DMS153 treated with DMSO at 0.1 percent for 48 hours (cell line): Measurements from ENCODE around the gene ARHGAP26.

Experiments used
- DNase-seq: peaks from one replicate; lab custom pipeline; 2025; ENCODE audit not compliant: unreplicated experiment; lab: John Stamatoyannopoulos, UW

ARHGAP26 gene

DNA sequence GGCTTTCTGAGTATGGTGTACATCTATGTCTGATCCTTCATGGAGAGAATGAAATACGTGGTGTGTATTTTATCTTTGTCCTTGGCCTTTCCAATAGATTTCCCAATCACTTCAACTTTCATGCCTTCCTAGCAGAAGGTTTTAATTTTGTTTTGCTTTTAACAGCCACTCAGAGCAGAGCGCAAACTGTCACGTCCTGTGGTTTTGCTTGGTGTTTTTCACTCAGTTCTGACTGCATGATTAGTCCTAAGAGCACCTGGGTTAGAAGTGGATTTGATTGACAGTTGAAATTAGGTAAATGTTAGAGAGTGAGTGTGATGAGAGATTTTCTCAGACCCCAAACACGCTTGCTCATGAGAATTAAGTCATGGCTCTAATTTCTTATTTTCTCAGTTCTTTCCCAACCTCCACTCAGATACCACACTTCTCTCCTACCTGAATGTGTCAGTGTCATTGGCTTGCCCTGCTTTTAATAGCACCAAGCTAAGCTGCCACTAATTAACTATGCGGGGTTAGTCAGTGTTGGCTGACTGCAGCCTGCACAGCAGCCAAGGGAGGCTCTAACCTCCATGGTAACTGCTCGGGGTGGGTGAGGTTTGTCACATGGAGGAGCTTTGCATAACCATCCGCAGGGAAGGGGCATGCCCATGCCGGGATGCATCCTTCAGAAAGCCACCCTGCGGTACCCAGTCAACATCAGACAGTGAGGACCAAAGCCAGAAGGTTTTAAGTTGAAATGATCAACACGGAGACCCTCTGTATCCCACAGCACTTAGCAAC, 459.9 kb downstream of the ARHGAP26 start:
- no peak for DNase-seq

DNA sequence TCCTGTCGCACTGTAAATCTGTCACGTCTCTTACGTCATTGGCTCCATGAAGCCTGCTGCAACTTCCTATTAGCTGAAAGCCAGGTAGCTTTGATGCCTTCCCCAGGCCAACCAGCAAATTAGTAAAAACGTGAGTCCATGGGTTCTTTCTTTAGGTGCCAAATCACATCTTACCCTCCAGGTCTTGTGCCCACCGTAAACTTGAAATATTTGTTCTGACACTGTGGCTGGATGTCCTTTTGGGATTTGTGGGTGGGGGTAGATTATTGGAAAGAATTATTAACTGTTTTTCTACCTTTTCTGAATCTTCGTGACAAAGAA, 460.5 kb downstream of the ARHGAP26 start:
- no peak for DNase-seq

DNA sequence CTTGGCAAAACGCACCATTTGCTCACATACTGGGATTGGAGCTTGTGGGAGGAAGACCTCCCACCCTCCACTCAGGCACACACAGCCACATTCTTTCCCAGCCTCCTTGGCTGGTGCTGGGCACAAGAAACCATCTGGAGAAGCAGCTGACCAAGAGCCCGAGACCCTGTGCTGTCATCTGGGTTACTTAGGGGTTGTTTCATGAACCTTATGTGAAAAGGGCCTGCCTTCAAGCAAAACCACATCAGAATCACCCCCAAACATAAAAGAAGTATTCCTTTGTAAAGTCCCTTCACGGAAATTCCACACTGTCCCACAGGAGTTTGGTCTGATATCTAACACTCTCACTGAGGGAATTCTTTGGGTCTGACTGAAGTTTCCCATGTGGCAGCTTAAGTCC, 461.2 kb downstream of the ARHGAP26 start:
- no peak for DNase-seq

DNA sequence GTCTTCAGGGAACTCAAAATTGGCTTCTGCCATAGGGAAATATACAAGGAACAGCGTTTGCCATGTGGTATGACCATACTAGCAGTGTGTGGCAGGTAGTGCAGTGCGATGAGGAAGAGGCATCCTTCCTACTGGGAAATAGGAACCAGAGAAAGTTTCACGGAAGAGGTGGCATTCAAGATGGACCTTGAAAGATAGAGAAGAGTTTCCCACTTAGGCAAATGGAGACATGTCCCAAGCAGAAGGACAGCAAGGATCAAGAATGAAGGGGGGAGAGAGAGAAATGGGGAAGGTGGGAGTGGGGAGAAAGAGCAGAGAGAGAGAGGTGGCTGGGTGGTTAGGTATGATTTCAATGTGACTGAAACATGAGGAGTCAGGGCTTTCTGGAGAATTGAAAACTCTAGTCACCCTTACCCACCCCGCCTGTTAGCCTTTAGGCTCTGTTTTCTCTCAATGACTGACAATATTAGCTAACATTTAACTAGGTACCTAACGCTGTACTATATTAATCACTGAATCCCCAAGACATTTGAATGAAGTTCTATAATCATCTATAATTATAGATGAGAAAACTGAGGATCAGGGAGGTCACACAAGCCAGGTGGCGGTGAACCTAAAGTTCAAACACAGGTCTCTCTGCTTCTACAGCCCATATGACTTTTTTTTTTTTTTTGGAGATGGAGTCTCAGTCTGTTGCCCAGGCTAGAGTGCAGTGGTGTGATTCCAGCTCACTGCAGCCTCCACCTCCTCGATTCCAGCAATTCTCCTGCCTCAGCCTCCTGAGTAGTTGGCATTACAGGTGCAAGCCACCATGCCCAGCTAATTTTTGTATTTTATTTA, 462.0 kb downstream of the ARHGAP26 start:
- no peak for DNase-seq

DNA sequence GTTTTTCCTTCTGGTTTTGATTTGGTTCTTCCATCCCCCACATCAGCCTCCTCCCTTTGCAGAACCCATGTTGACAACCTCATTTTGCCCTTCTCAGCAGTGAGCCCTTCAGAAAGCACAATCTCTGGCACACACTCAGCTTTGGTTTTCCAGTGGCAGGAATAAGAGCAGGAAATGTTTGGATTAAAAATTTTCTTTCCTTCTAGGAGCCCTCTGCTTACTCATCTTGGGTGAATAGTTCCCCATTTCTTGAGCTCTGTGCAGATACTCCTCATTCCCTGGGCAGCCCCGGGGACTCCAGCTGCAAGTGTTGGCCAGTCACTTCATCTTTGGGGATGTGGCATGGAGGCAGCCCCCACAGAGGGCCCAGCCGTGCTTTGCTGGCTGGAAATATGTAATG, 462.9 kb downstream of the ARHGAP26 start:
- no peak for DNase-seq

DNA sequence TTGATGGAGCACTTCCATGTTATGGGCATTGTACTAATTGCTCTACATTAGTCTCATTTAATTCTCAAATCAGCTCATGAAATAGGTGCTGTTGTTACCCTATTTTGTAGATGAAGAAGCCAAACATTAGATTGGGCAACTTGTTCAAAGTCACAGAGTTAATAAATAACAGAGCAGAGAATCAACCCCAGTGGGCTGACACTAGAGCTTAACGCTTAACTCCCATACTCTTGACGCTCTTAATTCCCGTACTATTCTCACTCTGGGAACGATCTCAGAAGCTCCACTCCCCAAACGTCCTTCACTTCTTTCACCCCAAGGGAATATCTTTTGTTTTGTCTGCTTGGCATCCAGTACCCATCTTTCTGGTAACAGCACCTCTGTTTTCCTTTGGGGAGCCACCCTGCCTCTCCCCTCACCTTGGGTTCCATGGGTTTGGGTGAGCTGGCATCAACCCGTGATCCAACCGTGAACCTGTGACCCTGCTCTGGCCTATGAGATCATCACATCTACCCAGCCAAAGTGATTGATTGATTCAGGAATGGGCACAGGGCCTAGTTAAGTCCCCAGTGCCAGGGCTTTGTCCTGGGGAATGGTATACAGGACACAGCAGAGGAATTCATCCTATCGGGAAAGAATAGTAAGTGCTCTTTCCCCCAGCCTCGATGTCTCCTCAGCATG, 464.1 kb downstream of the ARHGAP26 start:
- DNase-seq = no peak

DNA sequence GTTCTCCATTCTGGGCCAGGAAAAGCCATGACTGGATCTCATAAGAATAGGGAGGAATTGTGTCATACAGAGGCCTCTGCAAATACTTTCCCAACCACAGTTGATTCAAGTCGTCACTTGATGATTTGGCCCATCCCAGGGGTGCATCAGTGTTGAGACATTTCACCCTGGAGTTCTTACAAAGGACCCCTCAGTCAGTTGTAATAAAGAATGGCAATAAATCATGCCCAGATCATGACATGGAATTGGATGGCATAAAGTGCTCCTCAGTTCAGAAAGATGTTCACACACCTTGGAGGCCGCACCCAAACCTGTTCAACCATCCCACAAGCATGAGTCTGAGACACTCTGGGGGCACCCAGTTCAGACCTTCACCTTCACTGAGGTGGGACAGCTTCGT, 465.2 kb downstream of the ARHGAP26 start:
- DNase-seq = no peak

DNA sequence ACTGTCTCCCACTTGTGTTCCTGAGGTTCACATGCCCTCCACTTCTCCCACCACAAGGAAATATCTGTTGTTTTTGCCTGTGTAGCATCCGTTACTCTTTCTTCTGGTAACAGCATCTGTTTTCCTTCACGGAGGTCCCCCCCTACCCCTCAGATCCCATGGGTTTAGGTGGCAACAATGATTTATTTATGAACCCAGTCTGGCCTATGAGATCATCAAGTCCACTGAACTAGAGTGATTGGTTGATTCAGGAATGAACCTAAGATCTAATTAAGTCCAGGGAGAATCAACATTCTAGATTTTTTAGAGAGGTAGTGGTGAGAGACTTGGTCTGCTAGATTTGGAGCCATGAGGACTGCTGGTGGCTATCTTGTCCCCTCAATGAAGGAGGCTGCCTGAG, 466.5 kb downstream of the ARHGAP26 start:
- no peak for DNase-seq

DNA sequence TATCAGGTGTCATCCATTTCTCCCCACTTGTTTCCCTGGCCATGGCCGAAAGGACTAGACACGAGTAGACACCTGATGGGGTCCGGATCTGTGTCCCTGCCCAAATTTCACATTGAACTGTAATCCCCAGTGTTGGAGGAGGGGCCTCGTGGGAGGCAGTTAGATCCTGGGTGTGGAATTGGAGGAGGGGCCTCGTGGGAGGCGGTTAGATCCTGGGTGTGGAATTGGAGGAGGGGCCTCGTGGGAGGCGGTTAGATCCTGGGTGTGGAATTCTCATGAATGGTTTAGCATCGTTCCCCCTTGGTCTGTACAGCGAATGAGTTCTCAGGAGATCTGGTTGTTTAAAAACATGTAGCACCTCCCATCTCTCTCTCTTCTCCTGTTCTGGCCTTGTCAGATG, 467.5 kb downstream of the ARHGAP26 start:
- no peak for DNase-seq

DNA sequence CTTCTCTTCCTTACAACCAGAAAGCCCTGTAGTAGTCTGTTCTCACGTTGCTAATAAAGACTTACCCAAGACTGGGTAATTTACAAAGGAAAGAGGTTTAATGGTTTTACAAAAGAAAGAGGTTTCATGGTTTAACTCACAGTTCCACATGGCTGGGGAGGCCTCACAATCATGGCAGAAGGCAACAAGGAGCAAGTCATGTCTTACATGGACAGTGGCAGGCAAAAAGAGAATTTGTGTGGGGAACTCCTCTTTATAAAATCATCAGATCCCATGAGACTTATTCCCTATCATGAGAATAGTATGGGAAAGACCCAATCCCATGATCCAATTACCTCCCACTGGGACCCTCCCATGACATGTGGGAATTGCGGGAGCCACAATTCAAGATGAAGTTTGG, 468.4 kb downstream of the ARHGAP26 start:
- no peak for DNase-seq

DNA sequence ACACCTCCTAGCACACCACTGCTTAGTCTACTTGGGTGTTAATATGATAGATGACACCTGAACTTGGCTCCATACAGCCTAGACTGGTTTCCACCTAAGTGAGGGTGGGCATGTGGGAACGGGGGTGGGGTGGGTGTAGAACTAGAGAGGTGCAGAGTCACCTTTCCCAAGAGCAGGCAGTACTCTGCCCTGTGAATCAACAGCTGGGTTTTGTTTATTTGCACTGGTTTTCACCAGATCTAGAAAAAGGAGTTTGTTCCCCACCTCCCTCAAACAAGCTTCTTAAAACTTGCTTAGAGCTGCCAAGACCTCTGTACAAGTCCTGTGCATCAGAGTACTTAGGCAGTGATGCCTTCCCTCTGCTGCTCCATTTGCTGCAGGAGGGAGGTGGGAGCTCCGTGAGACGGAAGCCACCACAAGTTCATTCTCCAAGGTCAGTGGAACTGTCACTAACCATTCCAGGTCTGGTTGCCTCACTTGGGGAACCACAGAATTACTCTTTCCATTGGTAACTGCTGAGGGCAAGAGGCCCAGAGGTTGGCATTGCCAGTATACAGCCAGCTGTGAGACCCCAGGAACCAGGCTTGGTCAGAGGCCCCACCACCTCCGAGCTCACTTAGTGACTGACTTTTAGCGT, 469.8 kb downstream of the ARHGAP26 start:
- DNase-seq = no peak

DNA sequence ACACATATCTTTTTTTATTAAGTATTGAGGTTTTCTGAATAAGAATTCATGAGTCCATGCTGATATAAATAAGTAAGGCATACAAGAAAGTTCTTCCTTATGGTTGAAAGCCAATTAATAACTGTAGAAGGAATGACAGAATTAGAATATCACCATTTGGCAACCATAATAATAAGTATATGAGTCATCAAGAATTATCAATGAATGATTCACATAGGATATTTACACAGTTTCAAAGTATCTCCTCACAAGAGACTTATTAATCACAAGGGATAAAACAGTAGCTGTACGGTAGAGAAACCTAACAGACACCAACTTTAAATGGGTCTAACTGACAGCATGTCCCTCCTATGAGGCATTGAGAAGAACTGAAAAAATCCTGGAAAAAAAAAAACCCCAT, 471.7 kb downstream of the ARHGAP26 start:
- DNase-seq = no peak

DNA sequence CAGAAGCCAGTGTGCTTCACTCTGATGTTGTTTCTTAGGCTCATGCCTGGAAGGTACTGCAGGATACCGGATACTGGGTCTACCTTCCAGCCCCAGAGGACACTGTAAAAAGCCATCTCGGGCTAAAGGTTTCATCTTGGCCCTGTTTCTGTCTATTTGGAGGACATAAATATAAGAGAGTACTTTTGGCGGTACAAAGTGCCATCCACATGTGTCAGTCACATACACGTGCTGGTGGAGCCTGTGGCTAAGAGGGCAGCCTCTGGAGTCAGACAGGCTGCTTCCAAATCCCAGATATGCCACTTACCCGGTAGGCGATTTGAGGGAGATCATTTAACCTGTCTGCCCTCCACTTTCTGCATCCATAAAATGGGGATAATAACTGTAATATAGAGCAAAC, 472.9 kb downstream of the ARHGAP26 start:
- DNase-seq = no peak

DNA sequence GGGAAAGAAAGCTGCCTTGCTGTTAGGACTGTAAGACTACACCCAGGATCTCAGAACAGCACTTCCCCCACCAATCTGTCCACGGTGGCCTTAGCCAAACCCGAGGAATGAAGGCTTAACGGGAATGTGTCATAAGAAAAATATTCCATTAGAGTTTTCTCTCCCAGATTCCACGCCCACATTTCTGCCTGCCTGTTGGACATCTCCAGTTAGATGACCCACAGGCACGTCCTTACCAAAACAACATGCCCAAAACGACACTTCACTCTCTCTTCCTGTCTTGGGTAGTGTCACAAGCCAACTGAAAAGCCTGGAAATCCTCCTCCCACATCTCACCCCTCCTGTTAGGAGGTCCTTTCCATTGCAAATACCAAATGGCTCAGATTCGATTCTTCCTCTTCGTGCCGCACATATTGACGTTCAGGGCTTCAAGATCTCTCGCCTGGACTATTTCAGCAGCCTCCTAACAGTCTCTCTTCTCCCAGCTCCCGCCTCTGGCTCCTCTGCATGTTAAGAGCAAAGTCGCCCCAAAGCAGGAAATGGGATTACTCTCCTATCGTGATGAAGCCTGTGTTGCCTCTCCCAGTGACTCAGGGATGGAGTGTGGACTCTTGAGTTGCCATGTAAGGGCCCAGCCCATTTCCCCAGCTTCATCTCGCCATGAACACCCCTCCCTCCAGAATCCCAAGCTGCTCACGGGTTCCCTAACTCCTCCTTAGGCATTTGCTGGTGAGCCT, 474.0 kb downstream of the ARHGAP26 start:
- DNase-seq = no peak

DNA sequence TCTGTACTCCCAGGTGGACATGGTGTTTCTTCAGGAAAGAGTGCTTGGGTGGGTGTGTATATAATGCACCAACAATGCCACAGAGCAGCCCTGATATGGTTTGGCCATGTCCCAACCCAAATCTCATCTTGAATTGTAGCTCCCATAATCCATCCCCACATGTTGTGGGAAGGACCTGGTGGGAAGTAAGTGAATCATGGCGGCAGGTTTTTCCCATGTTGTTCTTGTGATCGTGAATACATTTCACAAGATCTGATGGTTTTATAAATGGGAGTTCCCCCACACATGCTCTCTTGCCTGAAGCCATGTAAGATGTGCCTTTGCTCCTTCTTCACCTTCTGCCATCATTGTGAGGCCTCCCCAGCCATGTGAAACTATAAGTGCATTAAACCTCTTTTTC, 474.8 kb downstream of the ARHGAP26 start:
- DNase-seq = no peak

DNA sequence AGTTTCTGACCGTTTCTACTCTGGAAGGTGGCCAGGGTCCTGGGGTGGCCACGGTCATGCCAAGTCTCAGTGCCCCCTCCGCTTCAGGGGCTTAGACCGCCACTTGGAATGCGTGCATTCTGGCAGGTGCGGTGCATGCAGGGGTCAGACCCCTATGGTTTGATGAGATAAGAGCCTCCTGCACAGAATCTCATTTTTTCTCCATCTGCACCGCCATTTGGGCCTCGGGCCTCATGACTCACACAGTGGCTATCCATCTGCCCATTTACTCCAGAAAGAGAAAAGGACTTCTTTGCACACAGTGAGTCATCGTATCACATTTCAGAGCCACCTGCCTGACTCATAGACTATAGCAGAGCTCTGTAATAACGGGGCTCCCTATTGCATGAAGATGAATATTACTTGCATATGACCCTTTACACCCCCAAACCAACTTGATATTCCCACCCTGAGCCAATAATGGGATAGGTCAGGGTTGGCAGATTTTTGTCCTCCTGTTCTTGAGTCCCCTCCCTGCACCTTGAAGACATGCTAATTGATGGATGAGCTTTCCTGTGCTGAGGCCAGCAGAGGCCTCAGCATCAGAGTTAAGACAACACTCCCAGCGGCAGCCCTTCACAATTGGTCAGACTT, 475.9 kb downstream of the ARHGAP26 start:
- peak; percentile 13 for DNase-seq

DNA sequence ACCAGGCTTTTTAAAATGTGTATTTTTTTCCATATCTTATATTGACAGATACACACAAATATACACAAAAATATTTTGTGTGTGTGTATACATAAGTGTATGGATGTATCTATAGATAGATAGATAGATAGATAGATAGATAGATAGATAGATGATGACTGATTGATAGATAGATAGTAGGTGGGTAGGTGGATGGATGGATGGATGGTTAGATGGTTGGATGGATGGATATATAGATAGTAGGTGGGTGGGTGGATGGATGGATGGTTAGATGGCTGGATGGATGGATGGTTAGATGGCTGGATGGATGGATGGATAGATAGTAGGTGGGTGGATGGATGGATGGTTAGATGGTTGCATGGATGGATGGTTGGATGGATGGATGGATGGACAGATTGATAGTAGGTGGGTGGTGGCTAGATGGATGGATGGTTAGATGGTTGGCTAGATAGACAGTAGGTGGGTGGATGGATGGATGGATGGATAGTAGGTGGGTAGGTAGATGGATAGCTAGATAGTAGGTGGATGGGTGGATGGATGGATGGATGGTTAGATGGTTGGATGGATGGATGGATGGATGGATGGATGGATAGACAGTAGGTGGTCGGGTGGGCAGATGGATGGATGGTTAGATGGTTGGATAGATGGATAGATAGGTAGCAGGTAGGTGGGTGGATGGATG, 477.1 kb downstream of the ARHGAP26 start:
- no peak for DNase-seq

DNA sequence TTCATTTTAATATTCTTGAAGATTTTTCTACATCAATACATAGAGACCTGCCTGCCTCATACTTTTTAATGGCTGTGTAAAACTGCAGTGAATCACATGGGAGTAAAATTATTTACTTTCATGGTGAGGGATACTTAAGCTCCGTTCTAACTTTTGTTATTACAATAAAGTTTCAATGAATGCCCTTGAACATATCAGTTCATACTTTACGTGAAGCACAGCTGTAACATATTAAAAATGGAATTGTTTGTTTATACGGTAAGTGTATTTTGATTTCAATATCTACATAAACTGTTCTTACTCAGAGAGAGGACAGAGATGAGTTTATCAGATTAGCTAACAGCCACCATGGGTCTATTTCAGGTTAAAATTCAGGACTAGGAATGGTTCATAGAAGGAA, 478.2 kb downstream of the ARHGAP26 start:
- no peak for DNase-seq

DNA sequence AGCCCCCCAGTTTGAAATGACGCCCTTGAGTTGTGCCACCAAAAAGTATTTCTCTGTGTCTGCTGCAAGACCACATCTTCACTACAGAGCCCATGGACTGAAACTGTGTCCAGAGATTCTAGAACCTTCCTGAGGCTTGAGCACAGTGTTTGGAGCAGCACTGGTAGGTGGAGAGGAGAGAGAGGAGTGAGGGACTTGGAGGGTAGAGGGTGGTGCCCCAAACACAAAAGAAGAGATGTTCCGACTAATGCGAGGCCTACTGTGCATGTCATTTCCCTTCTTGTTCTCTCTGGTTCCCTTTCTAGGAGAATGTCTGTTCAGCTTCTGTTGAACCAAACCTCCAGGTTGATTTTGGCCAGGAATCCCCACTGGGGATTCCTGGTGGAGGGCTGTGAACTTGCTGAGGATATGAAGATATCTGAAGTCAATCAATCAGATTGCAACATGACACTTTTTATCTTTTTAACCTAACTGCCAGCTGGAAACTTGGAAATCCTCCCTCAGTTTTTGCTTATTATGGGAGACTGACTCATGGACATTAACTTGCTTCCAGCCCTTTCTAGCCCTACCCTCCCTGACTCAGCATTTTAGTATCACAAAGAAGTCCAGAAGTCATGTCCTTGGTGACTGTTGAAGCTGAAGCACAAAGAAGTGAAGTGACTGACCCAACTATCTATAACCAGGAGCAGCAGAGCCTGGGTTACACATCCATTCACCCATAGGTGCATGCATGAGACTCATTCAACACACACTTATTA, 478.8 kb downstream of the ARHGAP26 start:
- DNase-seq = no peak
